Stimulated activated naive B cell treated with anti-CD40 and anti-IgM and Interleukin-4, amounts not matched to agents 10 μg/mL and 1 μg/mL and 100 μg/mL, for 72 hours (primary cell): Measurements from ENCODE around the gene NOL9.
A peak's percentile ranks its signal among the peaks of the same experiment; 100 is the strongest.

ENCODE experiments used
- ATAC-seq, 2 donors: fragments of 150-1000 bp; cut with Tn5 transposase; replicated peaks; 2 replicates each; pipeline ENCODE4 v1.10.0; 2021; ENCODE audit warnings: moderate library complexity in 1 of 2
- DNase-seq: peaks from one replicate; pipeline ENCODE4 v3.0.0; 2021
- H3K27ac Mint-ChIP-seq: one replicate; pipeline ENCODE4 v1.8.0; 2022; ENCODE audit warnings: mild to moderate bottlenecking, mixed read lengths
- H3K27me3 Mint-ChIP-seq, 2 donors: one replicate each; pipeline ENCODE4 v1.8.0; 2022; ENCODE audit warnings: mixed read lengths in 2 of 2
- H3K36me3 Mint-ChIP-seq, 2 donors: one replicate each; pipeline ENCODE4 v1.8.0; 2022; ENCODE audit warnings: mixed read lengths in 2 of 2, mild to moderate bottlenecking in 1 of 2
- H3K4me1 Mint-ChIP-seq, 2 donors: one replicate each; pipeline ENCODE4 v1.8.0; 2022; ENCODE audit warnings: mixed read lengths in 2 of 2, mild to moderate bottlenecking in 1 of 2
- H3K4me3 Mint-ChIP-seq, 2 donors: one replicate each; pipeline ENCODE4 v1.8.0; 2022; ENCODE audit warnings: mild to moderate bottlenecking in 2 of 2, mixed read lengths in 2 of 2, moderate library complexity in 1 of 2
- H3K9me3 Mint-ChIP-seq, 2 donors: one replicate each; pipeline ENCODE4 v1.8.0; 2022; ENCODE audit warnings: mixed read lengths in 2 of 2, mild to moderate bottlenecking in 1 of 2

NOL9 gene

GRCh38 chr1:6491966-6492365 is 62.3 kb downstream of the NOL9 start:
- H3K36me3 Mint-ChIP-seq = no peaks in the 10 kb centered on the region
- no peak overlapping the region for H3K27ac Mint-ChIP-seq
- peaks cover 13 to 29% of the 10 kb centered on the region in 2 donors for H3K4me1 Mint-ChIP-seq
- ATAC-seq (no peak), DNase-seq (no peak)
- peaks cover 21 to 44% of the 10 kb centered on the region in 2 donors for H3K27me3 Mint-ChIP-seq
- H3K9me3 Mint-ChIP-seq = no peaks in the 10 kb centered on the region
- H3K4me3 Mint-ChIP-seq = peak overlapping the region; percentile 84 to 88

- Mint-ChIP-seq H3K4me3 (peak within 1 kb of the TSS; percentile 84 to 88), H3K4me1 (peaks cover 15 to 28% of the 10 kb centered on the region in 2 donors), H3K27me3 (peaks cover 23 to 43% of the 10 kb centered on the region in 2 donors), H3K9me3 (no peaks in the 10 kb centered on the region), H3K36me3 (no peaks in the 10 kb centered on the region), H3K27ac (peak within 1 kb of the TSS; percentile 31)
- ATAC-seq (no peak), DNase-seq (no peak)
Observed at GRCh38 chr1:6491480-6491962, 62.8 kb downstream of the NOL9 start, which contains the start of gene PLEKHG5. PLEKHG5 (minus strand) TSS chr1:6491667; CDS start chr1:6477571, 14,096 bp downstream.

GRCh38 chr1:6491081-6491449 is 63.2 kb downstream of the NOL9 start:
- DNase-seq (no peak), ATAC-seq (no peak)
- Mint-ChIP-seq H3K36me3 (no peaks in the 10 kb centered on the region), H3K4me3 (peak overlapping the region; percentile 84 to 88), H3K4me1 (peaks cover 19 to 28% of the 10 kb centered on the region in 2 donors), H3K27ac (no peak overlapping the region), H3K27me3 (peaks cover 28 to 43% of the 10 kb centered on the region in 2 donors), H3K9me3 (no peaks in the 10 kb centered on the region)

GRCh38 chr1:6490181-6491080 is 63.9 kb downstream of the NOL9 start:
- Mint-ChIP-seq H3K9me3 (no peaks in the 10 kb centered on the region), H3K27ac (peak overlapping the region; percentile 65), H3K27me3 (peaks cover 27 to 43% of the 10 kb centered on the region in 2 donors), H3K36me3 (no peaks in the 10 kb centered on the region), H3K4me3 (peak overlapping the region; percentile 84 to 88), H3K4me1 (peaks cover 18 to 30% of the 10 kb centered on the region in 2 donors)
- ATAC-seq (peak; percentile 69 to 75), DNase-seq (peak; percentile 52)

GRCh38 chr1:6489799-6490180 is 64.5 kb downstream of the NOL9 start:
- Mint-ChIP-seq H3K27me3 (peaks cover 28 to 44% of the 10 kb centered on the region in 2 donors), H3K27ac (peak overlapping the region; percentile 65), H3K36me3 (no peaks in the 10 kb centered on the region), H3K4me3 (peak overlapping the region; percentile 84 to 88), H3K9me3 (no peaks in the 10 kb centered on the region), H3K4me1 (peaks cover 19 to 30% of the 10 kb centered on the region in 2 donors)
- DNase-seq (peak; percentile 71), ATAC-seq (peak; percentile 83 to 84)

- Mint-ChIP-seq H3K4me3 (no peak overlapping the region), H3K4me1 (peaks cover 20 to 30% of the 10 kb centered on the region in 2 donors), H3K36me3 (no peaks in the 10 kb centered on the region), H3K27me3 (peaks cover 29 to 44% of the 10 kb centered on the region in 2 donors), H3K9me3 (no peaks in the 10 kb centered on the region), H3K27ac (no peak overlapping the region)
- no peak for DNase-seq
- no peak for ATAC-seq
Observed at GRCh38 chr1:6489383-6489765, 64.9 kb downstream of the NOL9 start.

GRCh38 chr1:6488602-6489382 is 65.5 kb downstream of the NOL9 start:
- H3K36me3 Mint-ChIP-seq = no peaks in the 10 kb centered on the region
- H3K4me1 Mint-ChIP-seq = peaks cover 20 to 30% of the 10 kb centered on the region in 2 donors
- H3K27ac Mint-ChIP-seq = peak overlapping the region; percentile 6
- DNase-seq (no peak), ATAC-seq (no peak)
- no peak overlapping the region for H3K4me3 Mint-ChIP-seq
- no peaks in the 10 kb centered on the region for H3K9me3 Mint-ChIP-seq
- peaks cover 30 to 48% of the 10 kb centered on the region in 2 donors for H3K27me3 Mint-ChIP-seq

GRCh38 chr1:6487804-6488484 is 66.4 kb downstream of the NOL9 start:
- H3K27ac Mint-ChIP-seq = no peak overlapping the region
- H3K27me3 Mint-ChIP-seq = peaks cover 32 to 56% of the 10 kb centered on the region in 2 donors
- no peak overlapping the region for H3K4me3 Mint-ChIP-seq
- ATAC-seq (no peak), DNase-seq (no peak)
- H3K9me3 Mint-ChIP-seq = no peaks in the 10 kb centered on the region
- H3K4me1 Mint-ChIP-seq = peaks cover 20 to 30% of the 10 kb centered on the region in 2 donors
- no peaks in the 10 kb centered on the region for H3K36me3 Mint-ChIP-seq

GRCh38 chr1:6486433-6487011 is 67.8 kb downstream of the NOL9 start:
- Mint-ChIP-seq H3K4me1 (peaks cover 16 to 26% of the 10 kb centered on the region in 2 donors), H3K9me3 (no peaks in the 10 kb centered on the region), H3K27me3 (peaks cover 37 to 63% of the 10 kb centered on the region in 2 donors), H3K4me3 (peak overlapping the region; percentile 60 to 65), H3K36me3 (no peaks in the 10 kb centered on the region), H3K27ac (peak overlapping the region; percentile 74)
- ATAC-seq (peak; percentile 82 to 83), DNase-seq (peak; percentile 68)

- DNase-seq = no peak
- Mint-ChIP-seq H3K36me3 (no peaks in the 10 kb centered on the region), H3K9me3 (no peaks in the 10 kb centered on the region), H3K27ac (no peak overlapping the region), H3K27me3 (peaks cover 34 to 67% of the 10 kb centered on the region in 2 donors), H3K4me1 (peaks cover 13 to 19% of the 10 kb centered on the region in 2 donors), H3K4me3 (peak overlapping the region; percentile 60 to 65)
- no peak for ATAC-seq
Observed at GRCh38 chr1:6485168-6486101, 68.9 kb downstream of the NOL9 start.

GRCh38 chr1:6484826-6485167 is 69.5 kb downstream of the NOL9 start:
- H3K9me3 Mint-ChIP-seq = no peaks in the 10 kb centered on the region
- H3K36me3 Mint-ChIP-seq = no peaks in the 10 kb centered on the region
- H3K27me3 Mint-ChIP-seq = peaks cover 34 to 67% of the 10 kb centered on the region in 2 donors
- ATAC-seq (no peak), DNase-seq (no peak)
- H3K4me3 Mint-ChIP-seq = peak overlapping the region in 1 of 2 donors; percentile 70
- H3K27ac Mint-ChIP-seq = peak overlapping the region; percentile 76
- peaks cover 10 to 13% of the 10 kb centered on the region in 2 donors for H3K4me1 Mint-ChIP-seq

GRCh38 chr1:6483761-6484117 is 70.6 kb downstream of the NOL9 start:
- DNase-seq (no peak), ATAC-seq (no peak)
- Mint-ChIP-seq H3K9me3 (no peaks in the 10 kb centered on the region), H3K27ac (no peak overlapping the region), H3K36me3 (no peaks in the 10 kb centered on the region), H3K27me3 (peaks cover 37 to 72% of the 10 kb centered on the region in 2 donors), H3K4me3 (no peak overlapping the region), H3K4me1 (peaks cover 10 to 12% of the 10 kb centered on the region in 2 donors)
